GM19035 (cell line): Measurements from ENCODE around the gene CDC42BPA.
"Not testable (repeated sequence)": the region's sequence is repeated elsewhere in the genome, so short reads cannot be mapped to it uniquely, and the experiment has no call there.

ENCODE experiments used
- ATAC-seq: cut with Tn5 transposase; IDR thresholded peaks from one replicate; pipeline ENCODE4 v1.9.1; 2021; ENCODE audit not compliant: unreplicated experiment

CDC42BPA gene

GRCh38 chr1:226967665-226968064 is 350.6 kb downstream of the CDC42BPA start:
- no peak for ATAC-seq

- no peak for ATAC-seq
Measured at GRCh38 chr1:226966683-226967082, 351.6 kb downstream of the CDC42BPA start.

- ATAC-seq = no peak
Measured at GRCh38 chr1:226965581-226966440, 352.5 kb downstream of the CDC42BPA start.

GRCh38 chr1:226964611-226965486 is 353.4 kb downstream of the CDC42BPA start:
- no peak for ATAC-seq

GRCh38 chr1:226964068-226964425 is 354.2 kb downstream of the CDC42BPA start:
- no peak for ATAC-seq

GRCh38 chr1:226962421-226963391 is 355.6 kb downstream of the CDC42BPA start:
- ATAC-seq = no peak

- ATAC-seq = no peak
Measured at GRCh38 chr1:226960944-226961765, 357.1 kb downstream of the CDC42BPA start.

GRCh38 chr1:226960256-226960655 is 358.0 kb downstream of the CDC42BPA start:
- no peak for ATAC-seq

GRCh38 chr1:226958300-226958699 is 360.0 kb downstream of the CDC42BPA start:
- ATAC-seq = no peak

GRCh38 chr1:226957714-226958113 is 360.6 kb downstream of the CDC42BPA start:
- no peak for ATAC-seq

- no peak for ATAC-seq
Measured at GRCh38 chr1:226956942-226957713, 361.2 kb downstream of the CDC42BPA start.

- ATAC-seq = not testable (repeated sequence)
Measured at GRCh38 chr1:226955857-226956256, 362.4 kb downstream of the CDC42BPA start.

GRCh38 chr1:226954777-226955176 is 363.5 kb downstream of the CDC42BPA start:
- no peak for ATAC-seq

GRCh38 chr1:226954337-226954736 is 364.0 kb downstream of the CDC42BPA start:
- ATAC-seq = no peak

GRCh38 chr1:226953175-226953800 is 365.0 kb downstream of the CDC42BPA start:
- ATAC-seq = no peak

- no peak for ATAC-seq
Measured at GRCh38 chr1:226952118-226952441, 366.2 kb downstream of the CDC42BPA start.

GRCh38 chr1:226951286-226952117 is 366.8 kb downstream of the CDC42BPA start:
- ATAC-seq = no peak

- no peak for ATAC-seq
Measured at GRCh38 chr1:226950871-226951270, 367.4 kb downstream of the CDC42BPA start.
